HG02852 (cell line): Measurements from ENCODE around the gene TGFBI.
A peak's percentile ranks its signal among the peaks of the same experiment; 100 is the strongest.

Experiments used
- ATAC-seq: cut with Tn5 transposase; IDR thresholded peaks from one replicate; pipeline ENCODE4 v1.9.1; 2021; ENCODE audit warnings: mild to moderate bottlenecking, moderate library complexity; ENCODE audit not compliant: unreplicated experiment

TGFBI gene

DNA sequence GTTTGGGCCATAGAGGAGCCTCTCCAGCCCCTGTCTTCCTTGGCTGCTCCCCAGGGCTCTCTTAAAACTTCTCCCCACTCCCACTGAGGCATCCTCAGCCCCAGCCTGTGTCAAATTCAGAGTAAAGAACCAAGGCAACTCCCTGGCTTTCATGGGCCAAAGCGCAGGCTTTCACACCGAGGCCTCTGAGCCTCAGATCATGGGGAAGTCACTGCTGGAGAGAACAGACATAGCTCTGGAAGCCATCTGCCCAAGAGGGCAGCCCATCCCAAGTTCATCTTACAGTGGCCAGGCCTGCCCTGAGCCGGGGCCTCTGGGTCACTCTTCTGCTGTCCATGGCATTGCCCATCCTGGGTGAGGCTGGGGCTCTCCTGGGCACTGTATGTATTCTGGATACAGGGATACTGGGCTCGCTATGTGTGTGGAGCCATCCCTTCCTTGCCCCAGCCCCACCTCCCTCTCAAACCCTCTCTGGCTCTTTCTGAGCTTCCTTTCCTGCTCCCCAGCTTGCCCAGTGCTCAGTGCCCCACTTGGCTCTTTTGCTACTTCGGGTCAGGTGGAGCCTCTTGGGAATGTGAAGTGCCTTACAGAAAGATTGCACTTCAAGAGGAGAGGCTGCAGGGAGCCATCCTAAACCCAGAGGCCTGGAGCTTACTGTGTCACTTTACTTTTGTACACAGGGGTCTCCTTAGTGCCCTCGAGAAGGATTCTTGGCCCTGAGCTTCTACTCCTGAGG lies 33.0 kb downstream of the TGFBI start:
- ATAC-seq, result no peak

DNA sequence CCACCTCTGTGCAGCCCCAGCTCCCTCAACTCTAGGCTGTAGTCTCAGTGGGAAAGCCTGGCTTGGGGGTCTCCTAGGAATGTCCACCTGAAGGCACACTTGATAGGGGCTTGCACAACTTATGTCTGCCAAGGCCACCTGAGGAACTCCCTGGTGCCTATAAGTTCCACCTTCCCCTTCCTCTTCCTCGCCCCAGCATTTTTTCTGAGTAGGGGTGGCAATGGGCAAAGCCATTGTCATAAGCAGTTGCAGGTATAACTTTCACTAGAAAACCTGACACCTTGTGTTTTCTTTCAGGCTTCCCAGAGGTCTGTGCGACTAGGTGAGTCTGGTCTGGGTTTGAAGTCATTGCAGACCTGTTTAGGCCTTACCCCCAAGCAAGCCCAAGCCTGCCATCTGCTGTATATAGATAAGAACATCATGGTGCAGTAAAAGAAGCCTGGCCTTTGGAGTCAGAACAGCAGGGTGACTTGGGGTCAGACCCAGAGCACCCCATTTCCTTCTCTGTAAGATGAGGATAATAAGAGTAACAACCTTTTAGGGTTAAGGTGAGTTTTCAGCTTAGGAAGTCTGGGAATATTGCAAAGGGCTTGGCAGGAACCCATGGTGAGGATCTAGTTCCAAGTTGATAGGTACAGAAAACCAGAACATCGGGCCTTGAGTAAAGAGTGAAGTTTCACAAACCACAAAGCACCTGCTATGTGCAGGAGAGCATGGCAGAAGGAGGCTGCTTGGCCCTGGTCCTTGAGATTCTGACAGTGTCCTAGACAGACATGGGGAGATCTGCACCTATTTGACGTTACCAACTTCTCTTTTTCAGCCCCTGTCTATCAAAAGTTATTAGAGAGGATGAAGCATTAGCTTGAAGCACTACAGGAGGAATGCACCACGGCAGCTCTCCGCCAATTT lies 33.8 kb downstream of the TGFBI start:
- peak; percentile 61 for ATAC-seq

DNA sequence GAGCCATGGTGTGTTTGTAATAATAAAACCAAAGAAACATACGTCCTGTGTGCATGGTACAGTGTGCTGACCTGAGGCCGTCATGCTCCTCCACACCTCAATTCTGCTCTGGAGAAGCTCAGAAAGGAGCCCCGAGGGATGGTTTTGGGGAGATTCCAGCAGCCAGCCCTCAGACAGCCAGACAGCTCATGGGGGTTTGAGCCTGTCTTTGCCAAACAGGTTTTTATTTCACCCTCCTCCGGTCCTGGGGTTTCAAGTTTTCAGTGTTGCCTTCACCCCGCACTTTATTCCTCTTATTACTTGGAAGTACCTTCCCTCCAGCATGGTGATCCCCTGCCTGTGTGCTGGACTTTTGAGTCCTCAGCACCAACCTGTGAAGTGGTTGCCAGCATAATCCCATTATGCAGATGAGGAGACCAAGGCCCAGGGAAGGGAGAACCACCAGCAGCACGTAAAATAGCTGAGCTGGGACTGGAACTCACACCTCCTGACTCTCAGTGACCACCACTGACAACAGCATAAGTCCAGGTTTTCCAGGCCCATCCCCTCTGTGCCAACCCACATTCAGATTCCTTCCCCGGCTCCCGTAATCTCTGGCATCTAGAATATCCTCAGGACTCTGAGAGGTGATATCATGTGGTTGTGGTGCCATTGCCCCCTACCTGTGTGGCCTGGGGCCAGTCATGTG lies 35.1 kb downstream of the TGFBI start:
- no peak for ATAC-seq

DNA sequence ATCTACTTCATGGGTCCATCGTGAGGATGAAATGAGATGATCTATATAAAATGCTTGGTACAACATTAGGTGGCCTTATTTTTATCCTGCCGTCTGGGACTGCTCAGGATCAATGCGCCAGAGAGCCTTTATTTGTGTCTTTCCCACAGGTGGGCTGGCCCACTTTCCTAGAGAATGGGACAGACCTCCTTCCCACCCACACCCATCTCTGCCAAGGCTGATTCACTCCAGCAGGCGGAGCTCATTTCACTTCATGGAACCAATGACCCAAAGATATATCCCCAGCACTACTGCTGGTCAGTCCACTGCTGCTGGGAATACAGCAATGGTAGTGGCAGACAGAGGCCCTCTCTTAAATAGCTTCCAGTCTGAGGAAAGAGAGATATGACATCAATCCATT lies 35.7 kb downstream of the TGFBI start:
- no peak for ATAC-seq

DNA sequence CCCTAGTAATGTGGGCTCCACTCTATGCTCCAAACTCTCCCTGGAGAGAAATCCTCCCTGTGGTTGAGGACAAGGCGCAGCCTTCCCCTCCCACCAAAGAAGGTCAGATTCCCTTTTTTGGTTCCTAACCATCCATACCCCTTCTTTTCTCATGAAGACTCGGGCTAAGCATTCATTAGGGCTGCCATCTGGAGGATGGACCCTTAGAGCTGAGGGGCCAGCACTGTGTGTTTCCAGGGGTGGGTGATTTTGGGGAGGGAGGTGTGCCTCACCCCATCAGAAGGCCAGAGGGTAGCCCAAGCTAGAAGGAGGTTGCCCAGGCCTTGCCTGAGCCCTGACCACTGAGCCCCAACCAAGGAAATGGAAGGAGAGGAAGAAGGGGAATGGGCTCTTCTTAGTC lies 36.8 kb downstream of the TGFBI start:
- no peak for ATAC-seq

DNA sequence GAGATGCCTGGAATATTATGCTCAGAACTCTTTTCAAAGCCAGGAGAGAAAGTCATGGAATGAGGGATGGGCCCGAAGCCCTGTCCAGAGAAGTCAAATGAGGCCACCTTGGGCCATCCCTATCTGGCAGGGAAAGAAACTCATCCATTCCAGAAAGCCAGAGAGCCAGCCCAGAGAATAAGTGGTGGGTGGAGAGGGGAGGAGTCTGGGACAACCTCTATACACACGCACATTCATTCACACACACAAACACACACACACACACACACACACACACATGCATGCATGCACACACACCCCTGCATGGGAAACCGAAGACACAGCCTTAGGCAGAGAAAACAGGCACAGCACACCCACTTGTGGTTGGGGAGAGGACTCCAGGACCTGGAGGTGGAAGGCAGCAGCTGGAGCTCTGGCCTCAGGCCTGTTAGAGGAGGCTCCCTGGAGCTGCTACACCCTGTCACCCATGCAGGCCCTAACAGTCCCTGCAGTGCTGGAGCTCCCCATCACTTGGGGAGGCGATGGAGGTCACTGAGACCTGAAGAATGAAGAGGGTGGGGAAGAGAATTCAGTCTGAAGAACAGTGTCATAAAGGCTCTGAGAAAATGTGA lies 38.0 kb downstream of the TGFBI start:
- no peak for ATAC-seq

DNA sequence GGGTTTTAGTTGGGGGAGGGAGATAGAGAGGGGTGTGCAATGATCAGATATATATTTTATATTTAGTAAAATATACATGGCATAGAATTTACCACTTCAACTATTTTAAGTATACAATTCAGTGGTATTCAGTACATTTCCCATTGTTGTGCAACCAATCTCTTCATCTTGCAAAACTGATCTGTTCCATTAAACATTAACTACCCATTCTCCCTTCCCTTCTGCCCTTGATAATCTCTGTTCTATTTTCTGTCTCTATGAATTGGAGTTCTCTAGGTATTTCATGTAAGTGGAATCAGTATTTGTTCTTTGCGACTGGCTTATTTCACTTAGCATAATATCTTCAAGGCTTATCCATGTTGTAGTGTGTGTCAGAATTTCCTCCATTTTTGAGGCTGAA lies 38.6 kb downstream of the TGFBI start:
- ATAC-seq, result no peak

DNA sequence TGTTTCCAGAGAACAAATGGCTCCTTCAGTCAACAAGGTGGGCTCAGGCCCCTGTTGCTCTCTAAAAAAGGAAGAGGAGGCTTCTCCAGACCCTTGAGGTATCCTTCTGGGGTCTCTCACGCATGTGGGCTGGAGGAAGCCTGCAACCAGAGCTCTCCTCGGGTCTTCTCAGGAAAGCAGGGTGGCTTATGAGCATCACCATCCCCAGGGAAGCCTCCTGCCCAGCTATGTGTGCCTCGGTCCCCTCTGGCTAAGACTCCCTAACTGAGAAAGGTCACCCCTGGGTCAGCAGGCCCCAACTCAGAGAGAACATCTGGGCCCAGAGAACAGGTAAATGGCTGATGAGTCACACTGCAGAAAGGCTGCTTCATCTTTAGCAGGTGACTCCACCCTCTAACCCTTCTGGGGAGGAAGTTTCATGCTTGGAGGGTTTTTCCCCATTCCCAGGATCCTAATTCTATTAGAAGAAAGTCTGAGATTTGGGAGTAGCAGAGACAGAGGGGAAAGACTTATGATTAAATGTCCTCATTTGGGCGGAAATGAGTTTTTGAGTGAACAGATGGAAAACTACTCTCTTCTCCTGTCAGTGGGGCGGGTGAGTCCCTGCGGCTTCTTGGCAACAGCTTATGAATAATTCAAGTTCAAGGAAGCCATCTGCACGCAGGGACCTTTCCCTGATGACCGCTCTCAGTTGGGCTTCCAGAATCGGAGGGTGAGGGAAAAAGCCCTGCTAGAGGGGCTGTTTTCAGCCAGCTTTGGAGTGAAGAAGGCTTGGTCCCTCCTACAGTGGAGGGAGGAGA lies 41.9 kb downstream of the TGFBI start:
- ATAC-seq, result no peak

DNA sequence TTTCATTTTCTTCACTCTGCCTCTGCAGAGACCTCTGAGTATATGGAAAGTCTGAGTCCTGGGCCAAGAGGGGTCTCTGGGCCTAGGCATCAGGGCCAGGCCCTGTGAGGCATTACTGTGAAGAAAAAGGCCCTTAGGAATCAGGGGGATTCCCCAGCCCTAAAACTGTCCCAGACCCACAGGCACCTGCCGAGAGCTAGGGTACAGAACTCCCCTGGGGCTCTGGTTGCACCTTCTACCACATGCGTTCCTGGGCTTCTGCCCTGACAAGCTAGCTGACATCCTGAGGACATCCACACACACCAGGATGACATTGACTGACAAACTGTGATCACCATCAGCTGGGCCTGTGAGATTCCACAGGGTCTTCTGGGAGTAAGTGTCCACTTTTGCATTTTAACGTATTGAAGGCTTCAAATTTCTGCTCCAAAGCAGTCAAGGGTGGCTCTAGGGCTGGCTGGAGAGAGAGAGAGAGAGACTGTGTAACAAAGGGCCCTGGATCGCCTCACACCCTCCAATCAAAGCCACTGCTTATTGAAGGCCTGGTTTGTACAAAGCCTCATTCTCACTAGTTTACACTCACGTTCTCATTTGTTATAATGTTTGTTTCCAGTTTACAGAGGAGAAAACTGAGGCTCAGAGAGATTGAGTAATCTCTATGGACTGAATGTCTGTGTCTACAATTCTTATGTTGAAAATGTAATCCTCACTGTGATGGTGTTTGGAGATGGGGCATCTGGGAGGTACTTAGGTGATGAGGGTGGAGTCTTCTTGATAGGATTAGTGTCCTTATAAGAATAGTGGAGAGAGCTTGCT lies 45.1 kb downstream of the TGFBI start:
- peak; percentile 66 for ATAC-seq

DNA sequence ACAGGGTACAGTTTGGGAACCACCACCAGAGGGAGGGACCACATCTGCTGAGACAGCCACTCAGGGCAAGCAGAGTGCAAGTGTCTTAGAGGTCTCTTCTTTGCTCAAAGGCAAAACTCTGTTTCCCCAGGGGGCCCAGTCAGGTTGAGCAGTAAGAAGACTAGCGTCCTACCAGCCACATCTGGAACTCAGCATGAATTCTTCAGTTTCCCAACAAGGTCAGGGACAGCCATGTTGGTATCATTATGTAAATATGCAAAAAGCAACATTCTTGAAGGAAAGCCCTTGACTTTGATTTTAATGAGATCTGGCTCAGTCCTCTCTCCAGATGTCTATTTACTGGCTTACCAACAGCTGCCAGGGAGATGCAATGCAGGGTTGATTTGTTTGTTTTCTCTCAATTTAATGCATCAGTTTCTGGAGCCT lies 46.7 kb downstream of the TGFBI start:
- ATAC-seq, result no peak

DNA sequence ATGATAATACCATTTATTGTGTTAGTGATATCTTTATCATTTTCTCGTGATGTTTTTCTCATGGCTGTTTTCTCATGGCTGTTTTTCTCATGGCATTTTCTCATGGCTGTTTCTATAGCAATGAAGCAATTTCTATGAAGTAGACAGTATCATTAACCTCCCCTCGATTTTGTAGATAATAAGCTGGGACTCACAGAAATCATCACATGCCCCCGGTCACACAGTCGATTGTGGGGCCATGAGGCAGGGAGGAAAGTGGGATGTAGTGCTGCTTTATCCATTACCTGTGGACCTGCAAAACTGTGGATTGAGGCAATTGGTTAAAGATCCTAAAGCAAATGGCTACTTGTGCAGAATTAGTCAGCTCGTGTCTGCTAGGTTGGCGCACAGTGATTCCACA lies 47.3 kb downstream of the TGFBI start:
- ATAC-seq, result no peak

DNA sequence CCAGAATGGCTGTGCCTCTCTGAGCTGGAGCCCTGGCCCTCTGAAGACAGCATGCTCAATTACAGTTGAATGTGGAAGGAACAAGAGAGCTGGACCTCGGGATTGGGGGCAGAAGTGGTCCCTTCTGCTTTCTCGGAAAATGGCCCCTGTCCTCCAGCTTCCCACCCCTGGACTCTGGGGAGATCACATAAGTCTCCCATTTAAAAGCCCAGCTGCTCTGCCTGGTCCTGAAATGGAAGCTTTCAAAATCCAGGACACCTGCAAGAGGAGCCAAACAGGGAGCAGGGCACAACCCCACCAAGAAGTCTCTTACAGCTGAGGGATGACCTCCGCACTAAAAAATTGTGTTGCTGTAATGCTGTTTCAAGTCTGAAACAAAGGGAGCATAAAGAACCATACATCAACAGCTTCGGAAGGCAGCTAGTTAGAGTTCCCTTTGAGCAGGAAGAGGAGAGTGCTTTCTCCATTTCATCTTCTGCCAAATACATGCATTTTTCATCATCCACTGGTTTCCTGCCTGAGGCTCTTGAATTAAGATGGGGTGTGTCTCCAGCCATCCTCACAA lies 48.2 kb downstream of the TGFBI start:
- no peak for ATAC-seq

DNA sequence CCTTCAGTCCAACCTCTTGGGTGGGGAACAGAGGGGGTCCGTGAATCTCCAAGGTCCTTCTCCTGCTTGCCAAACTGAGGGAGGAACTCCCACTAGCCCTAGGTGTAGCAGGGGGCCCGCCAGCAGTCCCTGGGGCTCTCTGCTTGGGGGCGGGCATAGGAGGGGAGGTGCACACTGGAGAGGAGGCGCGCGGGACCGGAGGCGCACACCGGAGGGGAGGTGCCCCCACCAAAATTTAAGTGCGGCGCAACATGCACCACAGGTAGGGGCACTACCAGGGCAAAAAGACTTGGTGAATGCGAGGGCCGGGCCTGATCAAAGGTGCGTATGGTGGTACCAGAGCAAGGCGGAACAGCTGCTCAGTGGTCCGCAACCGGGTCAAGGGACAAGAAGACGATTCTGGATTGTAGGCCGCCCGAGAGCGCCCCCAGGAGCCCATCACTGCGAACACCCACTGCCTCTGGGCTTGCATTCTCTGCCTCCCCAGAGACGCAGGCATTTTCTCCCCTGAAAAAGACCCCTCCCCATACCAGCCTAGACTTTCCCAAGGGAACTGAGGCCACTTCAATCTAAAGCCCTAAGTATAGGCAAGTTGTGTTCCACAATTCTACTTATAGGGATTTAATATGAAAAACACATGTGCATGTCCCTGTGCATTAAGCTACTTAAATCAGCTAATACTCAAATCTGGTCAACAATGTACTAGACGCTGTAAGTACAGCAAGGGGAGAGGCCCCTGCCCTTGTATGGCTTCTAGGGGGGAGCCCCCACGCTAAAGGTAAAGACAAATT lies 50.6 kb downstream of the TGFBI start:
- ATAC-seq, result no peak

DNA sequence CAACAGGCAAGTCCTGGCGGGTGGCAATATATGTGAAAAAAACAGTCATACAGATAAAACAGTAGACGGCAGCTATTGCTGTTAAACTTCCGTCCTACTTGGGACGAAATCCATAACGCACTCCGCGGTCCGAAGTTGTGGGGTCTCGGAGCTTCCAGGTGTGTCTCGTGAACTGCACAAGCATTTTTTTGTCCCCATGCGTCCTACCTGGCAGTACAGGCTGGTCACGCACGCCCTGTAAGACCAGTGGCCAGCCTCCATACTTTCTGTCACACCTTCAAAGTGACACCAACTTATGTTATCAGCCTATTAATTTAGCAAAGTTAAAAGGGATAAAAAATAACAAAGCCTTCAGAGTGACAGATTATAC lies 51.3 kb downstream of the TGFBI start:
- peak; percentile 11 for ATAC-seq

DNA sequence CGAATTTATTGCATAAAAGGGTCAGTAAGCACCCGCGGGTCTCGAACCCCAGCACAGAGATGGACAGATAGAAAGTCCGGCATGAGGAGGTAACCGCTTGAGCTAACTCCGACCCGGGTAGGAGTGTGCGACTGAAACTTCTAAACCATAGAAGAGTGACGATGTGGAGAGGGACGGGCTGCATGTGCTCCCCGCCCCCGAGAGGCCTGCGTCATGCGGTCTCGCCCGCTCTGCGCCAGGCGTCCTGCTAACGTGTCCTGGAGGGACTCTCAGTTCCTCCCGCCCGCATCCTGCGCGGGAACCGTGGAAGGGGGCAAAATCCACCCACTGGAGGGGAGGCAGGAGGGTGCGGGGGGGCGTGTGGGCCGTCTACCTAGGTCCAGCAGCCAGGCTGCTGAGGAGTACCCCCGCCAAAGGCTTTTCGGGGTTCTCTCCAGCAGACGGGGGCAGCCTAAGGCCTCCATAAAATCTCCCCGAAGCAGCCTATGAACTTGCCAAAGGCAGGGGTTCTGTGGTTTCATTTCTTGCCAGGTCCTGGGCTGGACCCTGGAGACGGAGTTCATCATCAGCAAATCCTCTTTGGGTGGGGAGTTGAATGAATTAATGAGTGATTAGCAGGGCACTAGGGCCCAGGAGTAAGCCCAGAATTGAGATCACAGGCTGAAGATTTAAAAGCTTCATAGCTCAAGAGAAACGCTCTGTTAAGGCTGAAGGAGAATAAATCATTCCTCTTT lies 51.9 kb downstream of the TGFBI start:
- ATAC-seq, result peak; percentile 97

DNA sequence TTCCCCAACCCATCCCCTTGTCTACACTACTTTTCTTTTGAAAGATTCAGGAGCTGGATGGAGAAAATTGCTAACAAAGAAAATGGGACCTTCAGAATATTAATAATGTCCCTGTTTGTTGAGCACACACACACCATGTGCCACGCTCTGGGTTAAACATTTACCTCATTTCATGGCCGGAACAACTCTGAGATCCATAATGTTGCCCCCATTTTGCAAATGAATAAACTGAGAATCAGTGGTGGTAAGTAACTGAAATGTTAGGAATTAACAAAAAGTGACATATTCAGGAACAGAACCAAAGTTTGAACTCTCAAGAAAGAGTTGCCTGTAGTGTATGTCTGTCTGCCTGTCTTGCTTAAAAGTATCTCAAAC lies 52.4 kb downstream of the TGFBI start:
- no peak for ATAC-seq

DNA sequence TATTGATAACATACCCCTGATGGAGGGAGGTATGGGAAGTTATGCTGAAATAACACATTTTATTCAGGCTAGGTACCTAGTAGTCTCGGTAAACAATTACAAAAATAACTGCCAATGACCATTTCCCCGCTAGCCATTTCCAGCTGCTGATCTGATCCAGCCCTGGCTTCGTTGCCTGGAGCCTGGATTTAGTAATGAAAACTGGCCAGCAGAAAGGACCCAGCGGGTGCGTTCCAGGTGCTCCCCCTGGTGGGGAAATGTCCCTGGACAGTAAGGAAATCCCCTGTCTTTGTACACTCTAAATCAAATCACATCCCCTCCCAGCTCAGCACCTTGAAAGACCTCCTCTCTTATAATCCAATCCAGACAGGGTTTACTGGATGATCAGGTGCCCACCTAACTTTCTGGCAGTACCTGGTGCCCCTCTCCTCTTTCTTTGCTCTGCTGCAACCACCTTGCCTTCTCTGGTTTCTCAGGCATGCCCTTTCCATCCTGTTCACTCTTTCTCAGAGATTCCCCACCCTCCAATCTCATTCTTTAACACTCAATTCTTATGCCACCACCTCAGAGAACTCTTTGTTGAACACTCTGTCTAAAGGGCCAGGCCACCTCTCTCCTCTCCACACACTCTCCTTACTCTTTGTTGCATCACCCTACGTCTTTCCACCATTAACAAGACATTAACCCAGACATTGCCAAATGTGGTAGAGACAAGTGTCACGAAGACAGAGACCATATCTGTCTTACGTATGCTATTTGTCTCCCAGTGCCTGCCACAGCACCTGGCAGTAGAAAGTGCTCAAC lies 53.8 kb downstream of the TGFBI start:
- ATAC-seq, result no peak
